GM10266 (cell line): Measurements from ENCODE around the gene CHML.
A peak's percentile ranks its signal among the peaks of the same experiment; 100 is the strongest.
"Not testable (repeated sequence)": the region's sequence is repeated elsewhere in the genome, so short reads cannot be mapped to it uniquely, and the experiment has no call there.

Source experiments
- DNase-seq: peaks from one replicate; pipeline ENCODE4 v3.0.0; 2012; ENCODE audit errors: extremely low spot score
- TF ChIP-seq, protein P1 (sequence below): IDR thresholded peaks from 2 replicates; pipeline ENCODE4 v1.5.1; 2012; ENCODE audit warnings: mild to moderate bottlenecking, low read depth; ENCODE audit not compliant: control insufficient read depth, insufficient read depth; ENCODE audit errors: missing control alignments

CHML gene

DNA sequence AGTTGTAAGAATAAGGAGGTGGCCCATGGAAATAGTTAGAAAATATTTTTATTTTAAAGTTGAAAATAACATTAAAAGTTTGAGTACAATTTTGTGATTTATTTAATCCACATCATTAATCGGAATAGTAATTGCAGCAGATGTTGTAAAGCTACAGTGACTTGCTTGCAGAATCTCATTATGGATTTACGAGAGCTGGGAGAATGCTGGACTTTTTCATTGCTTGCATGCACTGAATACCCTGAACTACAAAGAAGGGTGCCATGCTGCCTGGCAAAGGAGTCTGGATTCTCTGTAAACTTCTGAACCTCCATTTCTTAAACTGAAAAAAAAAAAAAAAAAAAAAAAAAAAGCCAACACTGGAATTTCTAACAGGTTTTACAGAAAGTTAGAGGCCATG lies 38.4 kb upstream of the CHML start:
- TF ChIP-seq, protein P1, sequence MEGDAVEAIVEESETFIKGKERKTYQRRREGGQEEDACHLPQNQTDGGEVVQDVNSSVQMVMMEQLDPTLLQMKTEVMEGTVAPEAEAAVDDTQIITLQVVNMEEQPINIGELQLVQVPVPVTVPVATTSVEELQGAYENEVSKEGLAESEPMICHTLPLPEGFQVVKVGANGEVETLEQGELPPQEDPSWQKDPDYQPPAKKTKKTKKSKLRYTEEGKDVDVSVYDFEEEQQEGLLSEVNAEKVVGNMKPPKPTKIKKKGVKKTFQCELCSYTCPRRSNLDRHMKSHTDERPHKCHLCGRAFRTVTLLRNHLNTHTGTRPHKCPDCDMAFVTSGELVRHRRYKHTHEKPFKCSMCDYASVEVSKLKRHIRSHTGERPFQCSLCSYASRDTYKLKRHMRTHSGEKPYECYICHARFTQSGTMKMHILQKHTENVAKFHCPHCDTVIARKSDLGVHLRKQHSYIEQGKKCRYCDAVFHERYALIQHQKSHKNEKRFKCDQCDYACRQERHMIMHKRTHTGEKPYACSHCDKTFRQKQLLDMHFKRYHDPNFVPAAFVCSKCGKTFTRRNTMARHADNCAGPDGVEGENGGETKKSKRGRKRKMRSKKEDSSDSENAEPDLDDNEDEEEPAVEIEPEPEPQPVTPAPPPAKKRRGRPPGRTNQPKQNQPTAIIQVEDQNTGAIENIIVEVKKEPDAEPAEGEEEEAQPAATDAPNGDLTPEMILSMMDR: no peak
- DNase-seq: no peak

DNA sequence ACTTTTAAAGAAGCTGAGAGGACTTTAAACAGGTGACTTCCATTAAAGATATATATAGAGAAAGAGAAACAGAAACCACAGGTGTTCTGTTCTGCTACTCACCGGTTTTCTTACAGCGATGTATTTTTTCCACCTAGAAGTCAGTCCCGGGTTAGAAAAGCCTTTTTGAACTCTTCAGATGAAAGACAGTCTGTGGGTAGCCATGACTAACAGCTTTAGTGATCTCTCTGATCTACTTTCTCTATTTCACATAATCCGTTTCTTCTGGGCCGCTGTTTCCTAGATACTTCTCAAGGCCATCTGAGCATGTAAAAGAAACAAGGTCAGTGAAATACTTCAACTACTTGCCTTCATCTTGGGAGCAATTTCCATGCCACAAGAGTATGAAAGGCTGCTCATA lies 37.0 kb upstream of the CHML start:
- TF ChIP-seq, protein P1: no peak
- DNase-seq: peak; percentile 47

GRCh38 chr1:241675983-241676382 lies 35.8 kb upstream of the CHML start:
- DNase-seq: no peak
- TF ChIP-seq, protein P1: no peak

DNA sequence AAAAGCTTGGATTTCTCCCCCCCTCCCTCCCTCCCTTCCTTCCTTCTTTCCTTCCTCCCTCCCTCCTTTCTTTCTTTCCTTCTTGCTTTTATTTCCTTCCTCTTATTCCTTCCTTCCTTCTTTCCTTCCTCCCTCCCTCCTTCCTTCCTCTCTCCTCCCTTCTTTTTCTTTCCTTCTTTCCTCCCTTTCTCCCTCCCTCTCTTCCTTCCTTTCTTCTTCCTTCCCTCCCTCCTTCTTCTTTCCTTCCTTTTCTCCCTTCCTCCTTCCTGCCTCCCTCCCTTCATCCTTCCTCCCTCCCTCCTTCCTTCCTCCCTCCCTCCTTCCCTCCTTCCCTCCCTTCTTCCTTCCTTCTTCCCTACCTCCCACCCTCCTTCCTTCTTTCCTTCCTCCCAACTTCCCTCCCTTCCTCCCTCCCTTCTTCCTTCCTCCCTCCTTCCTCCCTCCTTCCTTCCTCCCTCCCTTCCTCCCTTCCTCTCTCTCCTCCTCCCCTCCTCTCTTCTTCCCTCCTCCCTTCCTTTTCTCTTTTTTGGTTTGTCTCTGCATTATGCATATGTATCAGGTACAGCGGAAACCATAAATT lies 34.7 kb upstream of the CHML start:
- TF ChIP-seq, protein P1: no peak
- DNase-seq: no peak

DNA sequence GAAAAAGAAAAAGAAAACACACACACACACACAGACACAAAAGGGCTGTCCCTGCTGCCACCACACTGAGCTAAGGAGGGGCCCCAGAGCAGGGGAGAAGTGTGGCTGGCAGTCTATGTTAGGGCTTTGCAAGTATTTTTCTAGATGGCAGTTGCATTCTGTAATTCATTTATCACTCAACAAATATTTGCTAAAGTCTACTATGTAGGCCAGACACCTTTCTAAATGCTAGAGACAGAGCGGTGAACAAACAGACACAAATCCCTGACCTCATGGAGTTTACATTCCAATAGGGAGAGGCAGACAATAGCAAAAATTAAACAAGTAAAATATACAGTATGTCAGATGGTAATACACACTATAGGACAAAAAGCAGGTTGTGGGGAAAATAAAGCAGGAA lies 32.1 kb upstream of the CHML start:
- TF ChIP-seq, protein P1: no peak
- no peak for DNase-seq

- DNase-seq: no peak
- TF ChIP-seq, protein P1: no peak
Observed at GRCh38 chr1:241666419-241666818, 26.2 kb upstream of the CHML start.

DNA sequence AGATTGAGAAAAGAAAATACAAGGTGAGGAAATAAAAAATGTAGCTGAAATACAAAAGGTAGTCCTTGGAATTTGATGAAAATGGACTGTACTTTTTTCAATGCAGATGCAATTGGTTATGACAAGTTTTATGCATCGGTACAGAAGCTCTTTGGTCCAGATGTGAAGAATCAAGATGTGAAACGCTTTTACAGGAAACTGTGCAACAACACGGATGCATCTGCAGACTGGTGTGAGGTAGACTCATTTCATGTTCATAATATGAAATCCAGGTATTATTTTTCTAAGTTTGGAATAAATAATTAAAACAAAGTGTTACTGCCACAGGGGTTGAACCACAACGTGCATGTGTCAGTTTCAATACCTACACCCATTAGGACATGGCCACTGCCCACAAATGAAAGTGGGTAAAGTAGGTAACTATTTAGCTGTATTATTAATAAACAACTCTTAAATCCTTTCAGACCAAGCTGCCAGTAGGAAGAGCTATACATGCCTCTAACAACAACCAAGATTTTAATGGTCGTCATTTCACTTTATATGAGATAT lies 20.3 kb upstream of the CHML start:
- DNase-seq: no peak
- TF ChIP-seq, protein P1: no peak

DNA sequence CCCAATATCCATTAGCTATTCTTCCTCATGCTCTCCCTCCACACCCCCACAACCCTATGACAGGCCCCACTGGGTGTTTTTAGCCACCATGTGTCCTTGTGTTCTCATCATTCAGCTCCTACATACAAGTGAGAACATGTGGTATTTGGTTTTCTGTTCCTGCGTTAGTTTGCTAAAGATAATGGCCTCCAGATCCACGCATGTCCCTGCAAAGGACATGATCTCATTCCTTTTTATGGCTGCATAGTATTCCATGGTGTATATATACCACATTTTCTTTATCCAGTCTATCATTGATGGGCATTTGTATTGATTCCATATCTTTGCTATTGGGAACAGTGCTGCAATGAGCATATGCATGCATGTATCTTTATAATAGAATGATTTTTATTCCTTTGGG lies 18.8 kb upstream of the CHML start:
- DNase-seq: not testable (repeated sequence)
